Endothelial cell of umbilical vein (primary cell): ENCODE data around the gene MAGEA11. TPM values are rescaled to one million over a fixed set of nuclear protein-coding genes. Genes with fewer than 3 reads are reported as not detected.

Experiments used
- BruUV-seq: library from RNA; stranded (reverse); fragments of 400-500 nt; replicated peaks from 2 replicates; lab custom pipeline; 2021; lab: Mats Ljungman, UMichigan
- CTCF ChIA-PET: fragments of 300-600, 350-600 bp; sonication (Branson Sonifier 250); formaldehyde crosslinking; loops from one replicate; lab custom pipeline; 2021; ENCODE audit warnings: antibody characterized with exemption, inconsistent platforms; lab: Charles Lee
- POLR2A ChIA-PET: fragments of 300-600, 350-600 bp; sonication (Branson Sonifier 250); formaldehyde crosslinking; loops from one replicate; lab custom pipeline; 2021; ENCODE audit warnings: antibody characterized with exemption, inconsistent platforms; lab: Charles Lee
- DNase-seq: peaks from one replicate; pipeline ENCODE4 v3.0.0-alpha.2; 2011; ENCODE audit warnings: low read depth, low spot score
- FAIRE-seq: peaks from 2 replicates; lab custom pipeline; 2011; peaks lifted over from hg19 to GRCh38; lab: Jason Lieb, UNC
- H2AFZ ChIP-seq: 2 replicates; pipeline ENCODE4 v1.6.0; 2012; ENCODE audit warnings: low read depth, low read length, control low read depth, inconsistent platforms
- H3K27ac ChIP-seq: 2 replicates; pipeline ENCODE4 v1.5.1; 2011; ENCODE audit warnings: low read depth, mild to moderate bottlenecking, control low read depth, low read length, moderate library complexity; ENCODE audit not compliant: insufficient read depth
- H3K27me3 ChIP-seq, 2 experiments: 2 replicates each; pipeline versions ENCODE4 v1.6.0 to v1.6.1; 2011; ENCODE audit warnings: low read length in 2 of 2, mixed read lengths in 1 of 2; ENCODE audit not compliant: control insufficient read depth in 2 of 2, insufficient read depth in 2 of 2
- H3K36me3 ChIP-seq, 2 experiments: 2 replicates in 1 of 2; 3 replicates in 1 of 2; pipeline ENCODE4 v1.5.1; 2011; ENCODE audit warnings: low read length in 2 of 2, mild to moderate bottlenecking in 1 of 2, moderate library complexity in 1 of 2; ENCODE audit not compliant: control insufficient read depth in 2 of 2, insufficient read depth in 2 of 2; ENCODE audit errors: extremely low read depth in 1 of 2
- H3K4me1 ChIP-seq: 3 replicates; pipeline ENCODE4 v1.5.1; 2011; ENCODE audit warnings: mild to moderate bottlenecking, low read length; ENCODE audit not compliant: control insufficient read depth, insufficient read depth; ENCODE audit errors: extremely low read depth
- H3K4me2 ChIP-seq: 2 replicates; pipeline ENCODE4 v1.6.1; 2011; ENCODE audit warnings: low read length, control low read depth, mixed read lengths; ENCODE audit not compliant: insufficient read depth
- H3K4me3 ChIP-seq, 3 experiments: fragments of 200-600 bp in 1 of 3; sonication (generic), shearing (Covaris generic) in 1 of 3; replicated peaks in 1 of 3; 2 replicates each; pipeline ENCODE4 v1.5.1; 2011 to 2016; ENCODE audit warnings: control low read depth in 3 of 3, low read length in 3 of 3, mild to moderate bottlenecking in 2 of 3, inconsistent platforms in 1 of 3, low read depth in 1 of 3, moderate library complexity in 1 of 3; ENCODE audit not compliant: insufficient read depth in 1 of 3
- H3K79me2 ChIP-seq: 2 replicates; pipeline ENCODE4 v1.6.0; 2012; ENCODE audit warnings: low read length, inconsistent platforms; ENCODE audit not compliant: control insufficient read depth, insufficient read depth
- H3K9ac ChIP-seq: replicated peaks from 2 replicates; pipeline ENCODE3; 2011; ENCODE audit warnings: low read length, control low read depth; ENCODE audit not compliant: insufficient read depth; ENCODE audit errors: extremely low read depth
- H3K9me1 ChIP-seq: replicated peaks from 3 replicates; pipeline ENCODE4 v1.6.0; 2011; ENCODE audit warnings: mild to moderate bottlenecking, low read length; ENCODE audit not compliant: control insufficient read depth, insufficient read depth; ENCODE audit errors: extremely low read depth
- H3K9me3 ChIP-seq: replicated peaks from 2 replicates; pipeline ENCODE4 v1.5.1; 2012; ENCODE audit warnings: low read length, inconsistent platforms; ENCODE audit not compliant: control insufficient read depth, insufficient read depth
- H4K20me1 ChIP-seq: replicated peaks from 2 replicates; pipeline ENCODE3; 2011; ENCODE audit warnings: mild to moderate bottlenecking, low read length; ENCODE audit not compliant: control insufficient read depth, insufficient read depth; ENCODE audit errors: extremely low read depth
- CTCF ChIP-seq, 2 donors: IDR thresholded peaks; 1 replicate in 1 of 2; 2 replicates in 1 of 2; pipeline ENCODE4 v1.5.1; 2011; ENCODE audit warnings: low read length in 2 of 2, mild to moderate bottlenecking in 2 of 2, moderate library complexity in 2 of 2, control low read depth in 1 of 2, inconsistent platforms in 1 of 2, low read depth in 1 of 2; ENCODE audit not compliant: insufficient read depth in 1 of 2; ENCODE audit errors: extremely low read depth in 1 of 2
- EZH2 ChIP-seq: IDR thresholded peaks from 2 replicates; pipeline ENCODE4 v1.6.1; 2012; ENCODE audit warnings: borderline replicate concordance, low read depth, mild to moderate bottlenecking, moderate library complexity, low read length, inconsistent platforms; ENCODE audit not compliant: severe bottlenecking
- FOS ChIP-seq: IDR thresholded peaks from 2 replicates; pipeline ENCODE4 v1.6.1; 2011; ENCODE audit warnings: mild to moderate bottlenecking, low read length, moderate library complexity, borderline replicate concordance; ENCODE audit not compliant: insufficient read depth
- GATA2 ChIP-seq: IDR thresholded peaks from 2 replicates; pipeline ENCODE4 v1.7.0; 2011; ENCODE audit warnings: low read depth, mild to moderate bottlenecking, moderate library complexity, mixed read lengths, low read length; ENCODE audit not compliant: insufficient read length, insufficient read depth
- JUN ChIP-seq: IDR thresholded peaks from 2 replicates; pipeline ENCODE4 v1.6.1; 2011; ENCODE audit warnings: borderline replicate concordance, low read depth; ENCODE audit not compliant: insufficient read length, insufficient read depth
- MAX ChIP-seq: IDR thresholded peaks from 2 replicates; pipeline ENCODE4 v1.6.1; 2011; ENCODE audit not compliant: insufficient read depth, insufficient read length
- MYC ChIP-seq: IDR thresholded peaks from one replicate; pipeline ENCODE4 v1.6.1; 2011; ENCODE audit warnings: mild to moderate bottlenecking, low read depth, low read length
- POLR2AphosphoS5 ChIP-seq: IDR thresholded peaks from 2 replicates; pipeline ENCODE4 v1.6.1; 2012; ENCODE audit warnings: low read depth, mild to moderate bottlenecking, control low read depth, low read length, moderate library complexity; ENCODE audit not compliant: insufficient read depth
- dilution Hi-C: fragments of 300-500 bp; cut with MboI; formaldehyde crosslinking; loops from one replicate; pipeline ENCODE4 v1.15.0; 2019; ENCODE audit warnings: low sequenced_read_pairs; ENCODE audit not compliant: extremely low pct_ligation_motif_present
- intact Hi-C: fragments of 100-400 bp; cut with micrococcal nuclease; formaldehyde crosslinking; loops from one replicate; pipeline ENCODE4 v1.10.0; 2022
- polyA plus RNA-seq, 4 experiments: library from polyadenylated mRNA; depleted of rRNA in 3 of 4; stranded (reverse) in 3 of 4; unstranded in 1 of 4; fragments of >200 nt; gene quantifications; 2 replicates each; pipeline versions ENCODE4 v1.2.1 to v1.2.3, GENCODE V29; 2011 to 2012; ENCODE audit warnings: missing spikeins in 1 of 4
- total RNA-seq: library from RNA; stranded (reverse); gene quantifications from 2 replicates; pipeline ENCODE4 v1.2.3, GENCODE V29; 2021

The MAGEA11 gene
- total and polyA plus RNA-seq, 2 donors (not counting 3 experiments of a cell fraction or from before 2014, with no cell fraction given), result not detected

- Histone ChIP-seq H3K9me1 (no peaks in the 10 kb centered on the region), H3K27ac (no peak overlapping the region), H3K4me1 (no peaks in the 10 kb centered on the region), H3K79me2 (no peaks in the 10 kb centered on the region), H2AFZ (no peak overlapping the region), H3K4me2 (no peak overlapping the region), H3K36me3 (no peaks in the 10 kb centered on the region), H3K9me3 (no peaks in the 10 kb centered on the region), H3K9ac (no peak overlapping the region), H4K20me1 (no peaks in the 10 kb centered on the region), H3K4me3 (no peak overlapping the region), H3K27me3 (no peaks in the 10 kb centered on the region)
- TF ChIP-seq MAX (no peak), GATA2 (no peak), POLR2AphosphoS5 (no peak), EZH2 (no peak), CTCF (IDR thresholded peaks at IDR 0.05; ENCODE audit: extremely low read depth in 1 of 2, insufficient read depth in 1 of 2, low read depth in 1 of 2, low read length in 2 of 2) (no peak), JUN (no peak), MYC (no peak), FOS (no peak)
- BruUV-seq, result no TSS peak
- POLR2A ChIA-PET, result no interaction called here
- FAIRE-seq (no peak), DNase-seq (no peak)
- dilution Hi-C loops (no loop called here), intact Hi-C loops (no loop called here)
- CTCF ChIA-PET, result no interaction called here
Observed at GRCh38 chrX:149687991-149688390, 23.9 kb upstream of the MAGEA11 start.
